IPS-11a (cell line): ENCODE measurements around the gene PARD6B.
"Not testable (repeated sequence)": the region's sequence is repeated elsewhere in the genome, so short reads cannot be mapped to it uniquely, and the experiment has no call there.

Experiments
- H3K4me3 ChIP-seq: one replicate; pipeline ENCODE4 v1.5.1; 2013; ENCODE audit warnings: low read depth, low read length, control low read depth

PARD6B gene, protein sequence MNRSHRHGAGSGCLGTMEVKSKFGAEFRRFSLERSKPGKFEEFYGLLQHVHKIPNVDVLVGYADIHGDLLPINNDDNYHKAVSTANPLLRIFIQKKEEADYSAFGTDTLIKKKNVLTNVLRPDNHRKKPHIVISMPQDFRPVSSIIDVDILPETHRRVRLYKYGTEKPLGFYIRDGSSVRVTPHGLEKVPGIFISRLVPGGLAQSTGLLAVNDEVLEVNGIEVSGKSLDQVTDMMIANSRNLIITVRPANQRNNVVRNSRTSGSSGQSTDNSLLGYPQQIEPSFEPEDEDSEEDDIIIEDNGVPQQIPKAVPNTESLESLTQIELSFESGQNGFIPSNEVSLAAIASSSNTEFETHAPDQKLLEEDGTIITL

DNA sequence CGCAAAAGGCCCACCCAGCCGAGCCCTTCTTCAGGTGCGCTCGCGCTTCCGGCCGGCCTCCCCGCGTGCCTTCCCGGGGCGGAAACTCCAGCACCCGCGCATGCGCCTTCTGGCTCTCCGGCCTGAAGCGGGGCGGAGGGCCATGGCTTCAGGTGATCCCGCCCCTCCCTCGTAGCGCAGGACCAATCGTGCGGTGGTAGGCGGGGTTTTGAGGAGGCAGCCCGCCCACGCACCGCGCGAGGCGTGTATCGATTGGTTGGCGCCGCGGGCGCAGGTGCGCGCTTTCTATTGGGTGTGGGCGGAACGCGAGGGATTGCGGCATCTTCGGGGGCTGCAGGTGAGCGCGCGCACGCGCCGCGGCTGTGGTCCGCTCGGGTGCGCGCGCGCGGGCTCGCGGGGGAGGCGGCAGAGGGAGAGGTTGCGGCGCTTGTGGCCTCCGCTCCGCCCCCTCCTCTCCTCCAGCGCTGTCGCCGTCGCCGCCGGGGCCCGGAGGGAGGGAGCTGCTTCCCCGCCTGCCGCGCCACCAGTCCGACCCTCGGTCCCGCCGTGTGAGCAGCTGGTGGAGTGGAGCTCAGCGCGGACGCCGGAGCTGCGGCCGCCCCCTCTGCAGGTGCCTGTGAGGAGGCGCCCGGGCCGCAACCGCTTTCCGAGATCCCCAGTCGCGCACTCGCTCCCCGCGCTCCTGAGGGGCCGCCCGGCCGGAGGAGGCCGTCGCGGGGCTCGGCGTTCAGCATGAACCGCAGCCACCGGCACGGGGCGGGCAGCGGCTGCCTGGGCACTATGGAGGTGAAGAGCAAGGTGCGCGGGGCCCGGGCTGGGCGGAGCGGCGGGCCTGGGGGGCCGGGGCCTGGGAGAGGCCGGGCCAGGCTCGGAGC lies at the start of gene PARD6B:
Gene PARD6B, plus strand, starts transcription at position 526 of the 875 bp plus-strand sequence. Its CDS starts 207 bp downstream, at position 733.
- peak within 1 kb of the TSS; percentile 89 for H3K4me3 ChIP-seq

DNA sequence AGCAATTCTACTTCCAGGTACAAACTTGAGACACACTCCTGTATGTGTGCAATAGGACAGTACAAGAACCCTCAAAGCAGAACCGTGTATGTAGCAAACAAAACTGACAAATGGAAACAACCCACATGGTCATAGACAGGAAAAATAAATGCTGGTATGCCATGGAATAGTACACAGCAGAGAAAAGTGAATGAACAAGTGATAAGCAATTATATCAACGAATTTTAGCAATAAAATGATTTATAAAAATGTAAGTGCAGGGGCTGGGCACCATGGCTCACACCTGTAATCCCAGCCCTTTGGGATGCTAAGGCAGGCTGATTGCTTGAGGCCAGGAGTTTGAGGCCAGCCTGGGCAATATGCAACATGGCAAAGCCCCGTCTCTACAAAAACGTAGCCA lies 49.3 kb upstream of the PARD6B start:
- no peak overlapping the region for H3K4me3 ChIP-seq

DNA sequence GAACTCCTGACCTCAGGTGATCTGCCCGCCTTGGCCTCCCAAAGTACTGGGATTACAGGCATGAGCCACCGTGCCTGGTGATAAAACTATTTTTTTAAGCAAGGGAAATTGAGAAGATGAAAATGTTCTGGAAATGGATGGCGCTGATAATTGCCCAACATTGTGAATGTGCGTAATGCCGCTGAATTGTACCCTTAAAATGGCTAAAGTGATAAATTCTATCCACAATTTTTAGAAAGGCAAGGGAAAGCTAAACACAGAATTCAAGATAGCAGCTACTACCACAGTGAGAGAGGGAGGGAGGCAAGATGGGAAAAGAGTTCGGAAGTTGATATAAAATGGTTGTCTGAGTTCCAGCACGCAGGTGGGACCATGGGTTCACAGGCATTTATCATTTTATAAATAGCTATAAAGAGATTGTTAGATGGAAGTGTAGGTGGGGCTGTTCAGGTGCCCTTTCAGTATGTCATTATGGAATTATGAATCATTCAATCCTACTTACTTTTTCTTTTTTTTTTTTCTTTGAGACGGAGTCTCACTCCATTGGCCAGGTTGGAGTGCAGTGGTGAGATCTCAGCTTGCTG lies 48.3 kb upstream of the PARD6B start:
- no peak overlapping the region for H3K4me3 ChIP-seq

DNA sequence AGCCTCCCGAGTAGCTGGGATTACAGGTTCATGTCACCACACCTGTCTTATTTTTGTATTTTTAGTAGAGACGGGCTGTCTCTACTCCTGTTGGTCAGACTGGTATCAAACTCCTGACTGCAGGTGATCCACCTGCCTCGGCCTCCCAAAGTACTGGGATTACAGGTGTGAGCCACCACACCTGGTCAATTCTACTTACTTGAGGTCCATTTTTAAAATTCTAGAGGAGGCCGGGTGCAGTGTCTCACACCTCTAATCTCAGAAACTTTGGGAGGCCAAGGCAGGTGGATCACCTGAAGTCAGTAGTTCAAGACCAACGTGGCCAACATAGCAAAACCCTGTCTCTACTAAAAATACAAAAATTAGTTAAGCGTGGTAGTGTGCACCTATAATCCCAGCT lies 47.8 kb upstream of the PARD6B start:
- H3K4me3 ChIP-seq: no peak overlapping the region

DNA sequence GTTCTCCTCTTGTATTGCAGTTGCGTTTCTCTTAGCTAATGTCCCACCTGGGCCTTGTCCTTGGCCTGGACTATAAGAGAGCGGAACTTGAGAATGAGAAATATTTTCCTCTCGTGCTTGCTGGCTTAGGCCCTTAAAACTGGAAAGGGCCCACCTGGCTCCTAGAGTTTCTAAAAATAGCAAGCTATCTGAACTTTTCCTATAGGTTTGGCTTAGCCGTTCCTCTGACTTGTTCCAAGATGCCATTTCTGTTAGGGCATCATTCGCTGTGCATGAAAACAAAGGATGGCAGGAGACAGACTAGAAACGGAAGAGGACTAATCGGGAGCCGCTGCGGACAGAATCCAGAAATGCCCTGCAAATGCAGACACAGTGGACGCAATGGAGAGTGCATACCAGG lies 44.6 kb upstream of the PARD6B start:
- H3K4me3 ChIP-seq: no peak overlapping the region

DNA sequence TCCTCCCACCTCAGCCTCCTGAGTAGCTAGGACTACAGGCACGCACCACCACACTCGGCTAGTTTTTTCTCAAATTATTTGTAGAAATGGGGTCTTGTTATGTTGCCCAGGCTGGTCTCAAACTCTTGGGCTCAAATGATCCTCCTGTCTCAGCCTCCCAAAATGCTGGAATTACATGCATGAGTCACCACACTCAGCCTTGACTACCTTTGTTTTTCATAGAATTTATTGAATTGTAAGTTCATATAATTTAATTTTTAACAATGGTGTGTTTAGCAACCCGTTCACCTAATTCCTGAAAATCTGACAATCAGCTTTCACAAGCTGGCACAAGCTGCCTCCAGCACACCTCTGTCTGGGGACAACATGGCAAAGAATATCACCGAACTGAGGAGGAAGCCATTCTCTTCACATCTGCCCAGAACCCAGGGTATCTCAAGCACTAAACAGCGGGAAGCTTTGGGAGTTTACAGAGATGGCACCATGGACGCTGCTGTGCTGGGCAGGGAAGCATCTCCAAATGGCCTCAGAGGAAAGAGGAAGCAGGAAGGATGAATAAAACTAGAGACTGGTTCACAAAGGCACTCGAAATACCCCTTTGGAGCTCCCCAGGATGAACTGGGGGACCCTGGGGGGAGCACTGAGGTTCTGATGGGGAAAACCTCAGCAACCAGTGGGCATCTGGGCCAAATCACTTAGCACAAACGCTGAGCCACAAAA lies 43.0 kb upstream of the PARD6B start:
- no peak overlapping the region for H3K4me3 ChIP-seq

DNA sequence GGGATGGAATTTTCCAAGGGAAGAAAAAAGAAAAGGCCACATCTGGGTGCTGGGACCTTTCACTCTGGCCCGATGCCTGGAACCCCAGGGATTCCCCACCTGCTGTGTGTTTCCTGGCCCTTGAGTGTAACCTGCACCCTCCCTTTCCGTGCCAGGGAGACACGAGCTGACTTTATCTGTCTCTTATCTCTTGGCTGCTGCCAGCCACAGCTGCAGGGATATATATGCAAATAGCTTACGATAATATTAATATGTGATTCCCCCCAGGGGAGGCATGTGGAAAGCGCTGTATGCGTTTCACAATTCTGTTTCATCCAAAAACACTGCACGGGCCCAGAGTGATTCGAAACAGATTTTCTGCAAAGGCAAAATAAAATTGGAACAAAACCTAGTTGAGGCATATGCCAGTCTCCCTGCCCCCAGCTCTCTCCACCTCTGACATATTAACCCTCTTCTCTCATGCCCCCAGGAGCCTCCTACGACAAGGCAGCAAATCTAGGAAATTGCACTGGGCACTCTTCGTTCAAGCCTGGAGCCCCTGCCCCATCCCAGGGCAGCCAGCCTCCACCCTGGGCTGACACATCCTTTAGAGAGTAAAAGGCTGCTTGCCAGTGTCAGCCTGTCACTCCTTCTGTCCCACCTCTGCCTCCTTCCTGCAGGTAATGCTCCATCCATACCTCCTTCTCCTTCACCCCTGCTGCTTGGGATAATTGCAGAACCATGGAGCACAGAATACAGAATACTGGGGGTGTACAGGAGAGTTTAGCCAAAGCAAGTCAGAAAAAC lies 41.3 kb upstream of the PARD6B start:
- peak overlapping the region; percentile 55 for H3K4me3 ChIP-seq

DNA sequence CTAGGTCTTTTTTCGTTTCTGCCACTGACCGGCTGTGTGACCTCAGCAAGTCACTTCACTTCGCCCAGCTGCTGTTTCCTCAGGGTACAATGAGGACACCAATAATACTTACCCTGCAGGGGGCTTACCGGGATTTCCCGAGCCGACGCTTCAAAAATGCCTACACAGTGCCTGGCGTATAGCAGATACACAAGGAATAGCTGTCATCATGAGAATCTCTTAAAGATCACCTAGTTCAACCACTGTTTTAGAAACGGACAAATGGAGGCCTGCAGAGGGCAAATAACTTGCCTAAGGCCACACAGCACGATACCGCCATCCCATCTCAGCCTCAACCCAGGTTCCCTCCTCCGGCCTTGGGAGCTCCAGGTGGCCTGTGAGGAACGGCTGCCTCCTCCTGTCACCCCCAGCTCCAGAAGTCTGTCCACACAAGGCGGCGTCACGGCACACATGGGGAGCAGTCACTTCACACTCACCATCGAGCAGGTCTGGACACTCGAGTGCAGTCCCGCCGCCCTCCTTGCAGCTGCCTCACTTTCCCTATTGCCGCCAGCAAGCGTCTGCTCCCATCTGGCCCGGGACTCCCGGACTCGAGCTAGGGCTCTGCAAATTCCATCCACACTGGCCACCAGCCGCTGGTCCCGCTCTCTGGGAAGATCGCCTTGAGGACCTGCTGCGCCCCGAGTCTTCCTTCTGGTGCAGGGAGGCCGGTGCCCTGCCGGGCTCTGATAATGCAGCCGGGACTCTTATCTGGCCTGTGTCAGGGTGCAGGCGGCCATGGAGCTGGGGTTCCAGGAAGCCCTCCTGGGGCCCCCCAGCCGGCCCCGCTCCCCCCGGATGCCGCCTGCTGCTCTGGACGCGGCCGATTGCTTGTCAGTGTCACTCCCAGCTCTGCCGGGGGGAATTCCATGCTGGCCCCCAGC lies 40.5 kb upstream of the PARD6B start, which contains the start of gene RIPOR3:
Gene RIPOR3, minus strand, starts transcription at position 893 of the 923 bp plus-strand sequence. Its CDS starts 414 bp downstream, at position 479.
- peak within 1 kb of the TSS; percentile 55 for H3K4me3 ChIP-seq

DNA sequence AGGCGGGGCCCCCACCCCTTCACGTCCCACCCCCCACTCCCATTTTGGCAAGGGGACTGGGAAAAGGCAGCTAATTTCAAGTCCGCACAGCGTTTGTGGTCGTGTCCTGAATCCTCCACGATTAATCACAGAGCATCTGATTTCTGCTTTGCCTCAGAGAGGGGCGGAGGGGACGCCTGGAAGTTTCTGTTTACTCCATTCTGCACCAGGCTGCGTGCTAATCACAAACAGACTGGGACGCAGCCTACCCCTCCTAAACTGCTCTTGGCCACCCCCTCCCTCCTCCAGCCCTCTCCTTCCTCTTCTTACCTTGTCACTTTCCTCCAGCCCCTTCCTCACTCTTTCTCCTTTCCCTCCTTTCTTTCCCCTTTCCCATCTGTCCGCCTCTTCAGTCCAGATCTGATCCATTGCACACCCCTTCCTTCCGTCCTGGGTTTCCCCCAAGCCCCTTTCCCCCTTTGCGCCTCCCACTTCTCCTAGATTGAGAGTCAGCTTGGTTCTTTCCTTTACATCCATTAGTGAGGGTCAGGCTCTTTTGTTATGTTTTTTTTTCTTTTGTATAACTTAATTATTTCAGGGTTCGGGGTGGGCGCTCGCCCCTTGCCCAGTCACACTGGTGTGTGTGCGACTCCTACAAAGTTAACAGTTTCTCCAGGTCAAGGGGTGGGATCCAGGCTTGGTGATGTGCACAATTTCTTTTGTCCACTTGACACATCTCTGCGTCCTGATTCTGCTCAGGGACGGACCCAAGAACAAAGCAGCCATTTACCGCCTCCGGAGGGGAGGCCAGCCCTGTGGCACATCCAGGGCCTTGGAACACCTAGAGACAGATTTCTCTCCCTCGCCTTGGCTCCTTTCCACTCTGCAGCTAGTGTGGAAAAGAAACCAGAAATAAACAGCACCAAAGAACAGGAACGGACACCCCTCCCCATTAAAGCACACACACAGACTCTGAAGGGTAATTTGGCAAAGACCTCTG lies 39.5 kb upstream of the PARD6B start:
- peak overlapping the region; percentile 55 for H3K4me3 ChIP-seq

DNA sequence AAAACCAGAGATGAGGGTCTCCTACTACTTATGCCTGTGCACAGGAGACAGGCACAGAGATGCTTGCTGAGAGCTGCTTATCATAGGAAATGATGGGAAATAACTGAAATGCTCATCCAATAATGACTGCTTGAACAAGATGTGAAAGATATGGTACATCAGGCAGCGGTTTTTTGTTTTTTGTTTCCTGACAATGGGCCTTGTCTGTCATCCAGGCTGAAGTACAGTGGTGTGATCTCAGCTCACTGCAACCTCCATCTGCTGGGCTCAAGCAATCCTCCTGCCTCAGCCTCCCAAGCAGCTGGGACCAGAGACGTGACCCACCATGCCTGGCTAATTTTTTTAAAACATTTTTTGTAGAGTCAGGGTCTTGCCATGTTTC lies 38.8 kb upstream of the PARD6B start:
- H3K4me3 ChIP-seq: no peak overlapping the region

DNA sequence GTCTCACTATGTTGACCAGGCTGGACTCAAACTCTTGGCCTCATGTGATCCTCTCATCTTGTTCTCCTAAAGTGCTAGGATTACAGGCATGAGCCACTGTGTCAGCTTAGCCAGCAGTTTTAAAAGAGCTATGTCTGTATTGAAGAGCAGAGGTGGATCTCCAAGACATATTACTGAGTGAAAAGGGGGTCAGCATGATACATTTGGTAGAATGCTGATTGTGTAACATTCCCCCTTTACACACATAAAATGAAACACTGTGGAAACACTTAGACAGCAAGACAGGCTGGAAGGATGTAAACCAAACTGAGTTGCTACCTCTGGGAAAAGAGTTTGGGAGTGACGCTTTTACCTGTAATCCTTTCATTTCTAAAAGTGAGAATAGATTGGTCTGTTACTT lies 38.4 kb upstream of the PARD6B start:
- no peak overlapping the region for H3K4me3 ChIP-seq

DNA sequence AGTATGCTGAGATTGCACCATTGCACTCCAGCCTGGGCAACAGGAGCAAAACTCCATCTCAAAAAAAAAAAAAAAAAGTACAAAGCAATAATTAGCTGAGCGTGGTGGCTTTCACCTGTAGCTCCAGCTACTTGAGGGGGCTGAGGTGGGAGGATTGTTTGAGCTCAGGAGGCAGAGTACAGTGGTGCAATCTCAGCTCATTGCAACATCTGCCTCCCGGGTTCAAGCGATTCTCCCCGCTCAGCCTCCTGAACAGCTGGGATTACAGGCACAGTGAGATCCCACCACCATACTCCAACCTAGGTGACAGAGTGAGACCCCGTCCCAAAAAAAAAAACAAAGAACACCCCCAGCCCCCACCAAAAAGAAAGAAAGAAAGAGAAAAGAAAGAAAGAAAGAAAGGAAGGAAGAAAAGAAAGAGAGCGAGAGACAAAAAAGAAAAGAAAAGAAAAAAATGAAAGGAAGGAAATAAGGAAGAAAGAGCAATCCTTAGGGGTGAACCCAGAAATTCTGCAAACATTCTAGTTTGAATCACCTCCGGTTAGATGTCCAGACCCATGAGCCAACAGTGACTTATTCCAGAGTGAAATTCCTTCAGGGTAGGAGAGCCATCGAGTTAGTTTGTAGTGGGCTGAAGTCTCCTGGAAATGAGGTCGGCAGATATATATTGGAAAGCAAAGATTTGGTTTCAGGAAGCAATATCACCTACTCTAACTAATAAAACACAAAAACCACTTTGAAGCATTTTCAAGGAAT lies 36.8 kb upstream of the PARD6B start:
- H3K4me3 ChIP-seq: no peak overlapping the region

DNA sequence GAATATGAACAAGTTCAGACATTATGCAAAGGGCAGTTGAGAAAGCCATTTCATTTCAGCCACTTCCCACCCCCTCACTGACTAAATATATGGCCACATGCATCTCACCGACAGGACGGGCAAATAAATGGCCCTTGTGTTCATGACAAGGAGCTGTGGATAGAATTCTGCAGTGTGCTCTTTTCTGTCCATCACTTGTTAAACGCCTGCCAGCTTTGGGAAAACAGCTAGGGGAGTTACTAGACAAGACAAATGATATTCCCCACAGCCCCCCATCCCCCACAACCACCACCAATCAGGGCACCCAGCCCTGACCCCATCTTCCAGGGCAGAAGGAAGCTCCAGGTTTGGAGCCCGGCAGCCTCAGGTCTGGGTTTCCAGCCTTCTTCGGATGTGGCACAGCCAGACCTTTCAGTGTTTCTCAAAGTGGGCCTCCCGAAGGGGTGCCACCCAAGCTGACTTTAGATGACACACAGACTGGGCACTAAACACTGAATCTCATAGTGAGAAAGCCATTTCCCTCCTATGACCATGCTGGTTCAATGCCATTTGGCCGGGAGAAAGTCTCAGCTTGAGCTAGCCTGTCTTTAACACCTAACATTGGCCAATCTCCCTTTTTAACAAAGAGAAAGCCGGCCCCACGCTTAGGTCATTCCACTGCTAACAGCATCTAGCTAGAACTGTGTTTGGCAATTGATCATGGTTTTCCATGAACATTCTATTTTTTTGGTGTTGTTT lies 36.1 kb upstream of the PARD6B start:
- no peak overlapping the region for H3K4me3 ChIP-seq

DNA sequence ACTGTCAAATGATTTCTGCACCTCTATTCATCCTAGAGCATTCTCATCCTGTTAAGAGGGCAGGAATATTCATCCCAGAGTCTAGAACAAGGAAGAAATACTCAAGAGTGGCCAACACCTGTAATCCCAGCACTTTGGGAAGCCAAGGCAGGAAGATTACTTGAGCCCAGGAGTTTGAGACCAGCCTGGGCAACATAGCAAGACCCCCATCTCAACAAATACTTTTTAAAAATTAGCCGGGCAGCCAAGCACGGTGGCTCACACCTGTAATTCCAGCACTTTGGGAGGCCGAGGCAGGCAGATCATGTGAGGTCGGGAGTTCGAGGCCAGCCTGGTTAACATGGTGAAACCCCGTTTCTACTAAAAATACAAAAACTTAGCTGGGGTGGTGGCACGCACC lies 33.1 kb upstream of the PARD6B start:
- not testable (repeated sequence) for H3K4me3 ChIP-seq

DNA sequence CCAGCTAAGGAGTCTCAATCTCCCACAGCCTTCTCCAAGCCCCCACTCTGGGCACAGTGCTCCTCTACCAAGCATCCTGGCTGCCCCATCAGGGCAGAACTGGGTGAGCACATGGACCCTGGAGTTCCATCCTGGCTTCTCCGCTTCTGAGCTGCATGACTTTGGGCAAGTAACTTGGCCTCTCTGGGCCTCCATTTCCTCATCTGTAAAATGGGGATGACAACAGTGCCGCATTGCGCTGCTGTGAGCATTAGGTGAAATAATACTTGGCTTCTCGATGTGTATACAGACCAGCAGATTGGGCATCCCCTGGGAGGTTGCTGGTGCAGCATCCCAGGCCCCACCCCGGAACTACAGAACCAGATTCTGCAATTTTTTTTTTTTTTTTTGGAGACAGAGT lies 31.7 kb upstream of the PARD6B start:
- H3K4me3 ChIP-seq: no peak overlapping the region
